SK-N-MC (cell line): ENCODE measurements around the gene C14orf132.

Source experiments
- DNase-seq: peaks from one replicate; pipeline ENCODE4 v3.0.0-alpha.2; 2011; ENCODE audit warnings: low read depth, low spot score
- H3K27ac ChIP-seq: fragments of 200-600 bp; sonication (generic); 2 replicates; pipeline ENCODE4 v1.5.1; 2016; ENCODE audit warnings: mixed run types
- H3K36me3 ChIP-seq: fragments of 200-600 bp; sonication (generic); 2 replicates; pipeline ENCODE4 v1.6.1; 2017; ENCODE audit warnings: antibody characterized with exemption, low read length, mixed read lengths; ENCODE audit not compliant: insufficient read depth
- H3K4me3 ChIP-seq: fragments of 200-600 bp; sonication (generic); 2 replicates; pipeline ENCODE4 v1.5.1; 2016
- H3K9ac ChIP-seq: fragments of 200-600 bp; sonication (generic); 2 replicates; pipeline ENCODE4 v1.8.0; 2017; ENCODE audit warnings: mixed run types, mixed read lengths; ENCODE audit not compliant: insufficient read length
- H3K9me3 ChIP-seq: fragments of 200-600 bp; sonication (generic); 2 replicates; pipeline ENCODE4 v1.6.1; 2017; ENCODE audit warnings: low read depth, mild to moderate bottlenecking, antibody characterized with exemption, low read length, moderate library complexity, mixed read lengths
- EZH2 ChIP-seq: fragments of 200-600 bp; sonication (generic); IDR thresholded peaks from one replicate; pipeline ENCODE4 v1.6.1; 2017; ENCODE audit warnings: antibody characterized with exemption
- FOXP2 ChIP-seq: optimal IDR thresholded peaks from 2 replicates; pipeline ENCODE3; 2011; ENCODE audit warnings: mild to moderate bottlenecking, moderate library complexity; ENCODE audit not compliant: insufficient read depth; ENCODE audit errors: extremely low read length, control extremely low read depth
- POLR2AphosphoS5 ChIP-seq: IDR thresholded peaks from 2 replicates; pipeline ENCODE4 v1.6.1; 2012; ENCODE audit warnings: mild to moderate bottlenecking, low read depth, low read length, borderline replicate concordance

The C14orf132 gene

DNA sequence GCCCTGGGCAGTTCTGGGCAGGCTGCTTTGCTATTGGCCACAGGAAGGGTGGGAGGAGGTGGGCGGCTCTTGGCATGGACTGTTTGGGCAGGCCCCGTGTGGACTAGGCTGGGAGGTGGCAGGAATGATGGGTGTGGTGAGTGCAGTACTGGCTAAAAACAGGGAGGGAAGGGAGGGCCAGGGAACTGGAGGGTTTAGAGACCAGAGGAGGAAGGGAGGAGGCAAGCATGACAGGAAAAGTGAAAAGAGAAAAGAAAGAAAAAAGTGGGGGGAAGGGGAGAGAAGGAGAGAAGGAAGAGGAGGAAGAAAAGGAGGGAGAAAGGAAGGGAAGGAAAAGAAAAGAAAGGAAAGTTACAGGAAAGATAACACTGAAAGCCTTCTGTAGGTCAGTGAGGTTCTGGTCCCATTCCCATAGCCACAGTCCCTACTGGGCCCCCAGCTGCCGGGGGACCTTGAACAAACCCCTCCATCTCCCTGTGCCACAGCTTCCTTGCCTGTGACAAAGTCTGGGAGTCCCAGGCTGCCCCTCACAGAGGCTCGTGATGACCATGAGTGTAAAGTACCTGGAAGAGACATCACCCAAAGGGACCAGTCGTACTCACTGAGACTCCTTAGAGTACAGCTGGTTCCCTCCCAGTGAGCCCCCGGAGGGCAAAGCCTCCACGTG, 1.1 kb upstream of the C14orf132 start:
- no peak for DNase-seq
- TF ChIP-seq POLR2AphosphoS5 (no peak), EZH2 (no peak), FOXP2 (no peak)

DNA sequence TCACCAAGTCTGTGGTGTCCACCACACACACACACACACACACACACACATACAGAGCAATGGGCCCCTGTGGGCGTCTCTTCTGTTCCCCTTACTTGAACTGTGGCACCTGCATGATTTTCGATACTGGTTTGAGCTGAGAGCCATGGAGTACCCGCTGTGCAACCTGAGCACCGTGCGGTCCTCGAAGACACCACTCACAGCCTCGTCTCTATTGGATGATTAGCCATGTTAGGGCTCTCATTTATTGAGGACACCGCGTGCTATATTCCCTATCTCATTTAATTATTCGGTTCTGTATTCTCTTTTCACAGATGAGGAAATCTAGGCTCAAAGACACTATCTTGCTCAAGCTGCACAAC, 623 bp upstream of the C14orf132 start:
- no peaks in the 10 kb centered on the region for H3K9me3 ChIP-seq
- no peak for TF ChIP-seq POLR2AphosphoS5
- TF ChIP-seq EZH2 = no peak
- TF ChIP-seq FOXP2 = no peak
- no peak overlapping the region for H3K9ac ChIP-seq
- peak overlapping the region; percentile 94 for H3K4me3 ChIP-seq
- no peak for DNase-seq
- no peaks in the 10 kb centered on the region for H3K36me3 ChIP-seq
- no peak overlapping the region for H3K27ac ChIP-seq

More for the DNA sequence above, 1.1 kb upstream of the C14orf132 start:
- no peak overlapping the region for H3K27ac ChIP-seq
- no peak overlapping the region for H3K9ac ChIP-seq
- H3K36me3 ChIP-seq = no peaks in the 10 kb centered on the region
- no peak overlapping the region for H3K4me3 ChIP-seq
- no peaks in the 10 kb centered on the region for H3K9me3 ChIP-seq

DNA sequence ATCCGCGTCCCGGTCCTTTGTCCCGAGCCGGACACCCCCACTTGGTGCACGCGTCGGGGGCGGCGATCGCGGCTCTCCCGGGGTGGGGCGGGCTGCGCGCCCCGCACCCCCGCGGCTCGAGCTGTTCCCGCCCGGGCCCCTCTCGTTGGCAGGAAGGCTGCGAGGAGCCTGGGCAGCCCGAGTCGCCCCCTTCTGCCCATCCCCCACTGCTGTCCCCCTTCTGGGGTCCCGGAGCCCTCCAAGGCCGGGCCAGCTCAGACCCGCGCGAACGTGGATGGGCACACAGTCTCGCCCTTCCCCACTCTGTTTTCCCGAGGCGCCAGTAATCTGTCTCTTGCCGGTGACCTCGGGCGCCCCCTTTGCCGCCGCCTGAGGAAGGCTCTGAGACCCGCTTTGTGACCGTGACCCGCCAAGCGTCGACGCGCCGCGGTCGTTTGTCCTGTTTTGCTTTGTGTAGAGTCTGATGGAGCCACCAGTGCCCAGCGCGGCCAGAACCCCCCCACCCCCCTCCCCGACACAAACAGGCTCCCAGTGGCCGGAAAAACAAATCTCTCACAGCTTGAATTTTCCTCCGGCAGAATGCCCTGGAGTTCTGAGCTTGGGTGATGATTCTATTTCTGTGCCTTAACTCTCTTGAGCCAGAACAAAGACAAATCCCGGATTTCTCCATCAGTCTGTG, 610 bp downstream of the C14orf132 start:
- Histone ChIP-seq H3K4me3 (peak overlapping the region; percentile 94), H3K36me3 (no peaks in the 10 kb centered on the region), H3K27ac (no peak overlapping the region), H3K9me3 (no peaks in the 10 kb centered on the region), H3K9ac (peak overlapping the region; percentile 79)
- DNase-seq = no peak
- TF ChIP-seq FOXP2 (no peak), POLR2AphosphoS5 (no peak), EZH2 (no peak)

DNA sequence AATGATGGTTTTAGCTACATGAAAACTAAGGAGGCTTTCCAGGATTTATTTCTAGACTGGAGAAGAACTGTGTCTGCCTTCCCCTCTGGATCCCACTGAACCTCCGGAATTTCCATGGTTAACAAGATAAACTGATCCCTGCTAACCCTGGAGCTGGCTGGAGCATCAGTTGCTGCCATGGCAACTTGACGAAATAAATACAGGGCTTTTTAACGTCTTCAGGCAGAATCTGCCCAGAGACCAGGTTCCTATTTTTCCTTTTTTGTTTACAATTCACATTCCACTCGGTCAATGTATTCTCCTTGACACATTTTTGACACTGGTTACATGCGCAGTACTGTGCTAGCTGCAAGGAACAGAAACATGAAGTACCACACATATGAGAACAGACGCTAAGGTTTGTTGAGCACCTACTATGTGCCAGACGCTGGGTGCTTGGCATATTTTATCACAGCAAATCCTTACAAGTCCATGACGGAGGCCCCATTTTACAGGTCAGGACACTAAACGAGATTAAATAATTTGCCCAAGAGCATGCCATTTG, 1.7 kb downstream of the C14orf132 start:
- no peaks in the 10 kb centered on the region for H3K36me3 ChIP-seq
- H3K9me3 ChIP-seq = no peaks in the 10 kb centered on the region
- DNase-seq = no peak
- H3K9ac ChIP-seq = no peak overlapping the region
- H3K27ac ChIP-seq = no peak overlapping the region
- H3K4me3 ChIP-seq = no peak overlapping the region
- TF ChIP-seq POLR2AphosphoS5 (no peak), EZH2 (no peak), FOXP2 (no peak)

DNA sequence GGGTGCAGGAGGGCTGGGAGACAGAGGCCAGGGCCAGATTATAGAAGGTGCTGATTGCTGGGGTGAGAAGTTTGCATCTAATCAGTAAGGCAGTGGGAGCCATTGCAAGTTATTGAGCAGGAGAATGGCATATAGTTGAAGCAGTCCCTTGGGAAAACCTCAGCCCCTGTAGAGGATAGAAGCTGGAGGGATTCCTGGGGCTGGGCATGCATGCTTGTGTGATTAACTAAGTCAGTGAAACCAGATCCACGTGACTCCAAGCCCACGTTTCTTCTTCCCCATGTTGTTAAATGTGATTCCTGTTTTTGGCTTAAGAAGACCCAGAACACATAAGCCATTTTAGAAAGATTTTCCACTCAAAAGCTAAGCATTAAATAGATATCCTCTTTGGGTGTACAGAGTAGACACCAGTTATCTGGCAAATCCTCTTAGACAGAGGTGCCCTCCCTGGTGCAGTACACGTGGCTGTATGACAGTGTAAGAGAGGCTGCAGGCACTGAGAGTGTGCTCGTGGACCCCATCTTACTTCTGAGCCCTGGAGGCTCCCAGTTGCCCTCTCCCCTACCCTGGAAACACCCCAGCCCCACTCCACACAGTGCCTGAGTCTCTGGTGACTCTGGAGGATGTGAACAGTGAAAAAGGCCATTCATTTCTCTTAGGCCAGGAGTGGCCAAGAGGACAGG, 3.2 kb downstream of the C14orf132 start:
- no peak overlapping the region for H3K27ac ChIP-seq
- TF ChIP-seq FOXP2 (no peak), EZH2 (no peak), POLR2AphosphoS5 (no peak)
- DNase-seq = no peak
- no peaks in the 10 kb centered on the region for H3K36me3 ChIP-seq
- H3K9ac ChIP-seq = no peak overlapping the region
- H3K9me3 ChIP-seq = no peaks in the 10 kb centered on the region
- no peak overlapping the region for H3K4me3 ChIP-seq

DNA sequence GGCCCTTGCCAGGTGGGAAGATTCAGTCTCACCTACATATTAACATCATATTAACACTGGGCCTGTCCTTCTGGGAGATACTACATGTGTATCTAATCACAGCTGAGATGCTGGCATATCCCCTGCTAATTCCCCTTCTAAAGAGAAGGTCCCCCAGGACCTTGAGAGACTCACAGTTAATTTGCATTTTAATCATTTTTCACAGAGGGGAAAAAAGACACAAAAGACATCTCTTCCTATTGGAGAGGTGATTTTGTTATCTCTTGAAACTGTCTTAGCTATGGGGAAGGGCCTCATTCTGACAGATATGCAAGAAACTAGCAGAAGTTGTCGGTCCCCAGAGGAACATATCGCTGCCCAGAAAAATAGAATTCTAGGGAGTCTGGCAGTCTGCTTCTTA, 7.5 kb downstream of the C14orf132 start:
- DNase-seq = no peak
- TF ChIP-seq EZH2 = no peak
- no peak for TF ChIP-seq POLR2AphosphoS5
- no peak for TF ChIP-seq FOXP2
- no peaks in the 10 kb centered on the region for H3K36me3 ChIP-seq

DNA sequence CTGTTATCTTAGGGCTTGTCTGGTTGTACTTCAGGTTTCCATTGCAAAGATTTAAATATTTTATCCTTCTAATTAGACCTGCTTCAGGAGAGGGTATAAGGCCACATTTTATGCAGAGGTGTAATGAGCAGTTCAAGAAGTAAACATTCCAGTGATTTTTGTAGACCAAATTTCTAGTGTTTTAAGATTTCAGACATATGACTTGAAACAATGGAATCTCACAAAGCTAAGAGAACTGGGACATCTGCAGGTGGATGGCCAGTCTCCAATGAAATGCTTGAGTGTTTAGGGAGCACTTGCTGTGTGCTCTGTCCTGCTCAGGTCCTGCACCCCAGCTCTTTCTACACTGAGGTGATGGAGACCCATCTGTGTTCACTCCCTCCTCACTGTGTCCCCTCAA, 7.9 kb downstream of the C14orf132 start:
- Histone ChIP-seq H3K4me3 (no peak overlapping the region), H3K27ac (no peak overlapping the region)

More for the DNA sequence above, 7.5 kb downstream of the C14orf132 start:
- H3K9ac ChIP-seq = no peak overlapping the region
- H3K27ac ChIP-seq = no peak overlapping the region
- H3K4me3 ChIP-seq = no peak overlapping the region
- H3K9me3 ChIP-seq = no peaks in the 10 kb centered on the region

DNA sequence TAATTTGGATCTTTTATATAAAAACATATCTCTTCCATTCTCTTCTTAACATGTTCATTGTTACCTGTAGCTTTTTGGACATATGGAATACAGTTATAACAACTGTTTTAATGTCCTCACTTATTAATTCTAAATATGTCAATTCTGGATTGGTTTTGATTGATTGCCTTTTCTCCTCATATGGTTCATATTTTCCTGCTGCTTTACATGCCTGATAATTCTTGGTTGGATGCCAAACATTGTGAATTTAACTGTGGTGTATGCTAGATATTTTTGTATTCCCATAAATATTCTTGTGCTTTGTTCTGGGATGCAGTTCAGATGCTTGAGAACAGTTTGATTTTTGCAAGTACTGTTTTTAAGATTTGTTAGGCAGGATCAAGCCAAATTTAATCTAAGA, 10.8 kb downstream of the C14orf132 start:
- no peak overlapping the region for H3K4me3 ChIP-seq
- no peak for DNase-seq
- H3K9ac ChIP-seq = no peak overlapping the region
- no peak for TF ChIP-seq POLR2AphosphoS5
- TF ChIP-seq EZH2 = no peak
- no peaks in the 10 kb centered on the region for H3K36me3 ChIP-seq
- no peak overlapping the region for H3K27ac ChIP-seq
- H3K9me3 ChIP-seq = no peaks in the 10 kb centered on the region

More for the DNA sequence above, 7.9 kb downstream of the C14orf132 start:
- DNase-seq = no peak
- TF ChIP-seq POLR2AphosphoS5 = no peak
- TF ChIP-seq FOXP2 = no peak
- TF ChIP-seq EZH2 = no peak
- Histone ChIP-seq H3K36me3 (no peaks in the 10 kb centered on the region), H3K9me3 (no peaks in the 10 kb centered on the region), H3K9ac (no peak overlapping the region)
